GM19455 (cell line): ENCODE data around the gene SH3GLB1.
A peak's percentile ranks its signal among the peaks of the same experiment; 100 is the strongest.

Experiments used
- ATAC-seq: cut with Tn5 transposase; IDR thresholded peaks from one replicate; pipeline ENCODE4 v1.9.1; 2021; ENCODE audit not compliant: unreplicated experiment

SH3GLB1 gene

DNA sequence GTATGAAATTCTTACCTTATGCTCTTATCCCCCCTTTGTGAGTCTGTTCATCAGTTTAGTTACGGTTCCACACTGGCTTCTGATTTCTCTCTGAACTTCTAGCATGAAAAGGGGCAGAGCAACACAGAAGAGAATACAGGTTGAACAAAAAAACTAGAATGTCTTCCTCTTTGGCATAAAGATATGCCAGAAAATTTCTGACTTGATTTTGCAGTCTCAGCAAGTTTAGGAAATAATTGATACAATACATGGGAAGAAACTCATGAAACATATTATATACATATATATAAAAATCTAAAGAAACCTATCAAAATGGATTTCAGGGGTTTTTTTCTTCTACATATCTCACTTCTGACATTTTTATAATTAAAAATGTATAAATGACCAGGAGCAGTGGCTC lies 27.0 kb downstream of the SH3GLB1 start:
- ATAC-seq = no peak

DNA sequence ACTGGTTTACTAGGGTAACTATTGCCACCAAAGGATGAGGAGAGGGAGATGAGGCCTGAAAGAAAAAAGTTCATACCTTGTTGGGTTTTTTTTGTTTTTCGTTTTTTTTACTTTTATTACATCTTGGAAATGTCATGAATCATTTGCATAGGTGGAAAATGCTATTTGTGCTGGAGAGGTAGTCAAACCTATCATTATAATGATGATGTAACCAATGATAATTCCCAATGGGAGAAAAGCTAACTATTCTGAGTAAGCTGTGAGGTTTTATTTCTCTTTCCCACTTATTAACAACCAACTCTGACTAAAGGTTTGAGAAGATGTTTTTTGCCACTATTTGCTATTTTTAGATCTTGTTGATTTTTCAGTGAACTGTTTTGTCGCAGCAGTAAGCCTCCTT lies 29.0 kb downstream of the SH3GLB1 start:
- no peak for ATAC-seq

DNA sequence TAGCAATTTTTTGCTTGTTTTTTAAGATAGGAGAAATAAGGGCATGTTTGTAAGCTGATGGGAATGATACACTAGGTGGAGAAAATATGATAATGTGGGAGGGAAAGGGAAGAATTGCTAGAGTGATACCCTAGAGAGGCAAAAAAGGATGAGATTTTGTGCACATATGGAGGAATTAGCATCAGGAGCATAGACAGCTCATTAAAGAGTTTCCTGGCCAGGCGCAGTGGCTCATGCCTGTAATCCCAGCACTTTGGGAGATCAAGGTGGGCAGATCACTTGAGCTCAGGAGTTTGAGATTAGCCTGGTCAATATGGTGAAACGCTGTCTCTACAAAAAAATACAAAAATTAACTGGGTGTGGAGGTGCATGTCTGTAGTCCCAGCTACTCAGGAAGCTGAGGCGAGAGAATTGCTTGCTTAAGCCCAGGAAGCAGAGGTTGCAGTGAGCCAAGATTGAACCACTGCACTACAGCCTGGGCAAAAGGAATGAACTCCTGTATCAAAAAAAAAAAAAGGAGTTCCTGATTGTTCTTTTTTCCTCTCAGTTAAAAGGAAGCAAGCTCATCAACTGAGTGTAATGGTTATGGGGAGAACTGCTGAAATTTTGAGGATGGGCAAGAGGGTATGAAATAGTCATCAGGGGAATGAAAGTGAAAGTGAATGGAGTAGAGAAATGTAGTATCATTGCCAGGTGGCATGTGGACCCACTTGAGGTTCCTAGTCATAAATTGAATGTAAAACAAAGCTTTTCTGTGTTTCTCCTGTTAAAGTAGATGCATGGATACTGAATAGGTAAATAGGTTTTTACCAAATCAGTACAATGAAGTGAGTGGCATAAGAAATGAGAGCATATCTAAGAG lies 35.5 kb downstream of the SH3GLB1 start:
- ATAC-seq = peak; percentile 59

DNA sequence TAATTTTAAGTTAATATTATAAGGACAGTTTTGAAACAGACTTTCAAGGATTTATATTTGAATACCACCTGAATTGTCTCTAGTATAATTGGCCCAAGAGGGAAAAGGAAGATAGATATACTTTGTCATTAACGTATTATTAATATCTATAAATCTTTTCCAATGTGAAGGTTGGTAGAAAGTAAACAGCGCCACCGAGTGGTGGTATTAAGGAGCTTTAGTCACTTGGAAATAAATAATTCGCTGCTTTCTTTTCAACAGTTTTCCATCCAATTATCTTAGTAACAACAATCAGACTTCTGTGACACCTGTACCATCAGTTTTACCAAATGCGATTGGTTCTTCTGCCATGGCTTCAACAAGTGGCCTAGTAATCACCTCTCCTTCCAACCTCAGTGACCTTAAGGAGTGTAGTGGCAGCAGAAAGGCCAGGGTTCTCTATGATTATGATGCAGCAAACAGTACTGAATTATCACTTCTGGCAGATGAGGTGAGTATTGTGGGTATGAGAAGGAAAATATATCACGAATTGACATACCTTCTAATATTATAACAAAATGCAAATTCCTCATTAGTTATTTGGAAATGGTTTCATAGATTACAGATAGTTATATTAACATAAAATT lies 37.7 kb downstream of the SH3GLB1 start:
- no peak for ATAC-seq

DNA sequence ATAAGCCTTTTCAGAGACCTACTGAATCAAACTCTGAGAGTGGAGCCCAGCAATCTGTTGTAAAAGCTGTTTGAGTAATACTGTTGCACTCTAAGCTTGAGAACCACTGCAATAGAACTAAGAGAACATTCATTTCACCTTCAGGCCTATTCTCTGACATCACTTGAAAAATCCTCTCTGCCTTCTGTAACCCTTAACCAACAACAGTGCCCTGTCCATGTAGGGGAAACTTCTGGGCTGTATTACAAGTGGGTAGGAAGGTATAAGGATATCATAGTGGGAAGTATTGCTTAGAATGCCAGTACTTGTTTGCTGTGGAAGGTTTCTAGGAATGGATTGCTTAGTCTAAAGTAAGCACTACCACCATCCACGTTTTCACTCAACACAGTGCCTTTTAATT lies 42.9 kb downstream of the SH3GLB1 start:
- no peak for ATAC-seq

DNA sequence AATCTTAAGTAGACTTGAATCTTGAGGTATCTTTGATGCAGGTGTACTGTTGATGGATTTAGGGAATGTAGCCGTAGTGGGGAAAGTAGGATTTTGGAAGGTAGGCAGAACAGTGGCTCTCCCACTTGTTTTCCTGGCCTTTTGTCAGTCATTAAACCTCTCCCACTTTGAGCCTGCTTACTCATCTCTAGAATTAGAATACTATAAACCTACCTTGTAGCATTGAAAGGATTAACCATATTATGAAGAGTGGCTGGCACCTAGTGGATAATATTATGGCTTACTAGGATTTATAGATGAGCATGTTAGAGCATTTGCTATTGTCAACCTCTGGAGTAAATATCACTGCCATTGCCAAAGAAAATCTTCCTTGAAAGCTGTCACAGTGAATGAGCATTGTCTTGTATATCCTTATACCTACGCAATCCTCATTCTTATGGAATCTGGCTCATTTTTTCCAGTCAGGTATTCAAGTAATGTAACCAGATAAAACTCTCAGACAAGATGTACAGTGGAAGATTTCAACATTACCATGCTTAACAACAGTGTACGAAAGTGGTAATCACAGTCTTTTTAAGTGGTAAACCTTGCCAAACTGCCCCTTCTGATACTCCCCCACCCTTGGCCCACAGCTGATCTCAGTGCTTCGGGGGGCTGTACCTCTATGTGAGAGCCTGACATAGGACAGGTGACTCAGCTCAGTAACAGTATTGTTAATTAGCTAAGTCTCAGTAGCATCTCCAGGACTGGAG lies 44.4 kb downstream of the SH3GLB1 start:
- no peak for ATAC-seq

DNA sequence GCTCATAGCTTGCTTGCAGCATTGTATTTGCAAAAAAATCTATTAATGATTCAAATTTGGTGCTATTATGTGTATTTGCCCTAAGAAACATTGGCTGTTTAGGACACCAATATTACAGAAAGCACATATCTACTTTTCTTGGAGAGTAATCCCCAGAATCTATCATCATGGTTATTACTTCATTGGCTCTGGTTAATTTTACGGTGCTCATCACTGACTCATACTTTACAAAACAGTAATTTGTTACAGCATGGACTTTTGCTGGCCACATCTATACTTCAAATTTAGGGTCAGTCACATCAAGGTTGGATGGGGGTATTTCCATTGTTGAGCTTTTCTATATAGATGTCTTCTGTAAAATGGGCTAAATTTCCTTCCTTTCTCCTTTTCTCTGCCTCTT lies 45.7 kb downstream of the SH3GLB1 start:
- ATAC-seq = no peak

DNA sequence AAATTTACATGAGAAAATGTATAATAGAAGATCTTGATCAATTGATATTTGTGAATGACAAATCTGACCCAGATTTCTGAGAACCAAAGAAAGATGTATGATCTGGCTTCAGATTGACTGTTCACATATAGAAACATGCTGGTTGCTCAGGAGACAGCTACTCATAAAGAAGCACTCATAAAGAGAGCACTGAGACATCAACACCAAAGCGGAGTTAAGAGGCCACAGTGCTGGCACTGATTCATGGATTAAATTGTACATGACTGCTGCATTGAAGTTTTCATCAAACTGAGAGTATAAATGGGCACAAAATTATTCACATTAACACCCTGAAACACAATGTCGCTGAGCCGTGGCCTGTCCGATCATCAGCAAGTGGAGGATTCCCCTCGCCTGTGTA lies 46.2 kb downstream of the SH3GLB1 start:
- ATAC-seq = no peak

DNA sequence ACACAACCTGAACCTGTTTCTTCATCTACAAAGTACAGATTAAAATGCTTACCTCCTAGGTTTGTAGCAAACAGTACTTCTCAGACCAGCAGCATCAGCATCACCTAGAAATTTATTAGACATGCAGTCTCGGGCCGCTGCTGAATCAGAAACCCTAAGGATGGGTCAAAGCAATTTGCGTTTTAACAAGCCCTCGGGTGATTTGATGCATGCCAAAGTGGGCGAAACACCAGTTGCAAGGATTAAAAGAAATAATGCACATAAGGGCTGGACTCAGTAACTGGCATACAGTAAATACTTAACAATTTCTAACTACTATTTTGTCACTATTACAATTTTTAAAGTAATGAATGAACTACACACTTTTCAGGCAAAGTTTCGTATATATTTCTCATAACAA lies 47.5 kb downstream of the SH3GLB1 start:
- no peak for ATAC-seq

DNA sequence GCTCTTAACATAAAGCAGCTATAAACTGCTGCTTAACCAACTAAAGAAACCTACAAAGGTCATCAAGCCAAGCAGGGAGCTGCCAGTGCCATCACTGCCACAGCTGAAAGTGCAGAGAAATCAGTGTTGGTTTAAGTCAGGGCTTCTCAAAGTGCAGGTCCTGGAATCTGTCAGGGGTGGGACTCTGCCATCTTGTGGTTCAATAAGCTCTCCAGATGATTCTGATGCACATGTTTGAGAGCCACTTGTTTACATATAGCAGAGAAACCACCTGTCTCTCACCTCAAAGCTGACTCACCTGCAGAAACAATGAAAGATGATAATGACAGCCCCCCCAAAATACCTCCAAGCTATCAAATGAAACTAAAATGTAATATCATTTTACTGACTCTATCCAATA lies 49.3 kb downstream of the SH3GLB1 start:
- no peak for ATAC-seq

DNA sequence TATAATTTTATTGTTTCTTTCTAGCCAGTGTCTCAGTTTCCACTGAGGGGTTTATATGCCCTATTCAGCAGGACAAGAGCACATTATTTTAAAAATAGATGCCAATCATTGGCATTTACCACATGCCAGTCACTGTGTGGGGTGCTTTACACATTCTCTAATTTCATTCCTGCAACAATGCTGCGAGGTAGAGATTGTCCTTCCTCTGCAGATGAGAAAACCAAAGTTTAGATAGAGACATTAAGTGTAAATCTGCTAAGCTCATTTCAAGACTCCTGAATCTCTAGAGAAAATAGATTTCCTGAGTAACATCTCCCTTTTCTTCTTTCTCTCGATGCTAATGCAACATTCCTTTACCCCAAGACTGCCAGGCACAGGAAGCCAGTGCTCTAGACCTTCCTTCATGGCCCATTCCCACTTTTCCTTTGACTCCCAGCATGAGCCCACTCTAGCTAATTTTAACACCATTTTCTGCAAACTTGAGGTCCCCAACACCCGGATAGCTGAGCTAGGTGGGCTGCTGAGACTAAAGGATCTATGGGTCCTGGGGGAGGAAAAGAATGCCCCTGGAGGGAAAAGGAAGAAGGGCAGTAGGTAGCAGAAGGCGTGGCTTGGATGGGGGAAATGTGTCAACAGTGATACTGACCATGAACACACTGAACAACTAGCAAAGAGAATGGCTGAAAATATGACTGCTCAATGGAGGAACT lies 50.0 kb downstream of the SH3GLB1 start:
- no peak for ATAC-seq

DNA sequence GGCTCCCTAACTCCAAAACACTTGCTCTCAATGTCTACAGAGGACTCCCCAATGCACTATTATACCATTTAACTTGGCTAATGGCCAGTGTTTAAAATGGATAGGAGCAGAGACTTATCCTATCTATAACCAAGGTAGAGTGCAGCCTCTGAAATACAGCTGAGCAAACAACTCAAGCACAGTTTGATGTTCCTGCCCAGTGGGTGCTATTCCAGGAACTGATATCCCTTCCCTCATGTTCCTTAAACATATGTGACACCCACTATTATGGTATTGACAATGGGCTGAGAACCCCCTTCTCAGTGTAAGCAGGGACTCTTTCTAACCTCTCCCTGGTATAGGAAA lies 51.7 kb downstream of the SH3GLB1 start:
- no peak for ATAC-seq

DNA sequence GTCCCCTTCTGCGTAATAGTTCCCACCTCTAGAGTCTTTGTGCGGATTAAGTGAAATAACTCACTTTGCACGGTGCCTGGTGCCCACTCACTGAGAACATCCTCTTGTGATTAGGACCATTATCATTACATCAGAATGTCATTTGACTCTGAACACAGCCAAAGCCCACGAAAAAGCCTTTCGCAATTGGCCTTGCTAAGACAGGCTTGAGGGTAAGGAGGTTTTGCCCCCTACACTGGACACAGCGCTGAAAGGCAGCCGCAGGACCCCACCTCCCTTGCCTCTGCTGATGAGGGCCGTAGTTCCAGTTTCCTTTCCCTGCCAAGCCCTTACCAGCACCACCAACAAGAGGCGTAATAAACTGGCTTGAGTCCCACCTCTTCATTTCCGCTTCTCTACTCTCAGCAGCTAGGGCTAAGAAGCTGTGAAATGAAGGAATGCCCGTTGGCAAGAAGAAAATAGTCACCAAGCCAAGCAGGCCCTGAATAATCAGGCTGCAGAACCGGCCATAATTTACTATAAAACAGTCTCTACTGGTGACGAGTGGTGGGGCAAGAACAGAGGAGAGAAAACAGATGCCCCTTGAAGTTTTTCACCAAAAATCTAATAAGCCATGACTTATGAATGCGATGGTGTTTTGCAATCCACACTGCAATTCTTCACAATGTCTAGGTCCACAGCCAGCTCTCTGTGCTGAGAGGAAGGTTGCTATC lies 53.1 kb downstream of the SH3GLB1 start:
- no peak for ATAC-seq

DNA sequence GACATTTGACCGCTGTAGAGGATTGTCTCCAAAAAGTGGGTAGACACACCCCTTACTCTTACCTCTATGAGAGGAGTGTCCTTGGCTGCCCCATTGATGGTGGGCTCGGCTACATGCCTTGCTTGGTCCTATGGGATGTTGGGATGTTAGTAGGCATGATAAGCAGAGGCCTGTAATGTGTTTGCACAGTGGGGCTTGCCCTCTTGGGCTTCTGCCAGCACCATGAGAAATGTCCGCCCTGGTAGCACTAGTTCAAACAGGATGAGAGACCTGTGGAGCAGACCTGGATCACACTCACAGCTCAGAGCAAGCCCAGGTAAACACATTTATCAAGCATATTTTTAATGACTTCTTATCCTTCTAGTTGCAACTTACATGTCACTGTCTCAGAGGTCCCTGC lies 54.2 kb downstream of the SH3GLB1 start:
- ATAC-seq = no peak

DNA sequence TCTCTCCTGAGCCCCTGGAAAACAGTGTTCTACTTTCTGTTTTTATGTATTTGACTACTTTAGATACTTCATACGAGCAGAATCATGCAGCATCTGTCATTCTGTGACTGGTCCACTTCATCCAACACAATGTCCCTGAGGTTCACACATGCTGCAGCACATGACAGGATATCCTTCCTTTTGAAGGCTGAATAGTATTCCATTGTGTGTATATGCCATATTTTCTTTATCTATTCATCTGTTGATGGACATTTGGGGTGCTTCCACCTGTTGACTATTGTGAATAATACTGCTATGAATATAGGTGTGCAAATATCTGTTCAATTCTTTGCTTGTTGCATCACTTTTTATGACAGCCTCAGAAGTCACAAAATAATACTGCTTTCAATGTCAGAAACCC lies 55.8 kb downstream of the SH3GLB1 start:
- no peak for ATAC-seq

DNA sequence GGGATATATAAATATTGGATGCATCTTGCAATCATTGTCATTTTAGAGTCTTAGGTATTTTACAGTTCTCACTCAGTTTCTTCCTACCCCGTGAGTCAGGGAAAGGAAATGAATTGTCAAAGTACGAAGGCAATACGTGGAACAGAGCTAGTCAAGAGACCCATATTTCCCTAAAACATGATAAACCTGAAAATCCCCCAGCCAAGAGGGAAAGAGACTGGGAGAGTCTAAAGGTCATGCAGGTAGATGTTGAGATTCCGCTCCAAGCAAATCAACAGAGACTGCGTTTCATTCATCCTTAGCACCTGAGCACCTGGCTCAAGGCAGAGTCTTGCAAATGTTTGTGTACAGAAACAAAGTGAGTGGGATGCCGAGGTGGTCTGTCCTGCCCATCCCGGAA lies 58.0 kb downstream of the SH3GLB1 start:
- ATAC-seq = no peak

DNA sequence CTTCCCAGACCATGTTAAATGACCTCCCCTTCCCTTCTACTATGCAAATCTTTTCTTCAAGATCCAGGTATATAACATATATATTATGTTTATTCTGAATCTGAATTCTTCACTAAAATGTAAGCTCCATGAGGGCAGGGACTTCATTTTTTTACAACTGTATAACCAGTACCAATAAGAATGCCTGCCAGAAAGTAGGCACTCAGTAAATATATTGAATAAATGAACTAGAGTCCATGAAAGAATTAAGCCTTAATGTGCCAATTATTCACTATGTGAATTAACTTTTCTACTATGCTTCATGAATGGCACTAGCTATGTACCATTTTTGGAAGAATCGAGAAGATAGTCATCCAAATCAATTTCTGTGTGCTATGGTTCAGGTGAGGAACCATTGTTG lies 60.1 kb downstream of the SH3GLB1 start:
- ATAC-seq = no peak

DNA sequence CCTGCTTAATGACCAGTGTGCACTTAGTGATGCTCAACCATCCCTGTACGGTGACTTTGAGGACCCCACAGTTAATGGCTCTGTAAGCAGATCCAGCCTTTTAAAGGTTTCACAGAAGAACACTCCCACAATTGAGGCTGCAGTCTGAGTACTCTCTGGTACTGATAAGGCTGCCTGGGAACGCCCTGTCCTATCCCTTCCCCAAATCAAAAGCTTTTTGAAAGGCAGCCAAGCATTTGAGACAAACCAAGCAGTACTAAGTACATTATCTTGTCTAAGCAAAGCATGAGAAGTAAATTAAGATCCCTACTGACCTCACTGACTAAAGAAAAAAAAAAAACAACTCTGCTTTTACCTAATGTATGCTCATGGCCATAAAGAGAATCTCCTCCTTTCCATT lies 60.7 kb downstream of the SH3GLB1 start:
- ATAC-seq = no peak

DNA sequence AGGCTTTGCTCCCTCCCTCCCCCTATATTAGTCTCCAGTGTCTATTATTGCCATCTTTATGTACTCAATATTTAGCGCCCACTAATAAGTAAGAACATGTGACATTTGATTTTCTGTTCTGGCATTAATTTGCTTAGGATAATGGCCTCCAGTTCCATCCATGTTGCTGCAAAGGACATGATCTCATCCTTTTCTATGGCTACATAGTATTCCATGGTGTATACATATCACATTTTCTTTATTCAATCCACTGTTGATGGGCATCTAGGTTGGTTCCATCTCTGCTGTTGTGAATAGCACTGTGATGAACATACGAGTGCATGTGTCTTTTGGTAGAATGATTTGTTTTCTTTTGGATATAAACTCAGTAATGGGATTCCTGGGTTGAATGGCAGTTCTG lies 61.3 kb downstream of the SH3GLB1 start:
- ATAC-seq = no peak

DNA sequence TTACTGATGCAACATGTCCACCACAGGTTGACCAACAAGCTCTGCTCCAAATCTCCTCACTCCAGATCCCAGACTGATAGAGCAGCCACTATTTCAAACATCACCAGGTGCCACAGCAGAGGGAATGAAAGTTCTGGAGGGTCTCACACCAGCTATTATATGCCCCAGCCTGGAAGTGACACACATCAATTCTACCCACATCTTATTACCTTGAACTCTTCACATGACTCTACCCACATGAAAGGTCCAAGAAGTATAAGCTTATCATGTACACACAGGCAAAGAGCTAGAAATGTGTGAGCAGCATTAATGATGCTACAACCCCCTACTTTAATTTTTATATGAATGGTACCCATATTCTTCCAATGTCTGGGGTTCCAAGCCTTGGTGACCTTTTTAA lies 64.2 kb downstream of the SH3GLB1 start:
- no peak for ATAC-seq

DNA sequence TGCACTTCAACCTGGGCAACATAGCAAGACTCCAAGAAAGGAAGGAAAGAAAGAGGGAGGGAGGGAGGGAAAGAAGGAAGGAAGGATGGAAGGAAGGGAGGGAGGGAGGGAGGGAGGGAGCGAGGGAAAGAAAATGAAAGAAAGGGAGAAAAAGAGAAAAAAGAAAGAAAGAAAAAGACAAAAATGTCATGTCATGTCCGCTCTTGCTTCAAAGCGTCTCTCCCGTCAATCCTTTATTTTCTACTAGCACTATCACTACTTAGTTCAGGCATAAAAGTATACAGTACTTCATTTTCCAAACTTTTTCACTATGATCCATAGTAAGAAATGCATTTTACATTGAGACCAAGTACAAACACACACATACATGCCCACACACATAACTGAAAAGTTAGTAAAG lies 64.7 kb downstream of the SH3GLB1 start:
- ATAC-seq = no peak
